Stimulated activated CD8-positive, alpha-beta memory T cell treated with anti-CD3 and anti-CD28 coated beads, Interleukin-4, amount 100 ng/mL, for 48 hours (primary cell): Measurements from ENCODE around the gene LMOD3.

Experiments used
- DNase-seq: peaks from one replicate; pipeline ENCODE4 v3.0.0-alpha.2; 2020

LMOD3 gene

GRCh38 chr3:69122403-69122802, at the start of gene LMOD3:
TSS of gene LMOD3 (minus strand) at chr3:69122595. CDS start at chr3:69122386, 209 bp downstream.
- DNase-seq: no peak

- no peak for DNase-seq
Measured at GRCh38 chr3:69172058-69172457, 49.7 kb upstream of the LMOD3 start.

GRCh38 chr3:69166446-69166845, 44.1 kb upstream of the LMOD3 start:
- no peak for DNase-seq

GRCh38 chr3:69165744-69166143, 43.3 kb upstream of the LMOD3 start:
- no peak for DNase-seq

- DNase-seq: no peak
Measured at GRCh38 chr3:69164296-69164695, 41.9 kb upstream of the LMOD3 start.

GRCh38 chr3:69162308-69162980, 40.0 kb upstream of the LMOD3 start:
- no peak for DNase-seq

- no peak for DNase-seq
Measured at GRCh38 chr3:69161587-69162307, 39.4 kb upstream of the LMOD3 start.

GRCh38 chr3:69160525-69160924, 38.1 kb upstream of the LMOD3 start:
- DNase-seq: no peak

- no peak for DNase-seq
Measured at GRCh38 chr3:69160107-69160506, 37.7 kb upstream of the LMOD3 start.

GRCh38 chr3:69149586-69149985, 27.2 kb upstream of the LMOD3 start:
- DNase-seq: no peak

- no peak for DNase-seq
Measured at GRCh38 chr3:69145688-69146087, 23.3 kb upstream of the LMOD3 start.

- DNase-seq: no peak
Measured at GRCh38 chr3:69144631-69145245, 22.3 kb upstream of the LMOD3 start.

- DNase-seq: no peak
Measured at GRCh38 chr3:69143612-69144011, 21.2 kb upstream of the LMOD3 start.

- no peak for DNase-seq
Measured at GRCh38 chr3:69142797-69143454, 20.5 kb upstream of the LMOD3 start.

- no peak for DNase-seq
Measured at GRCh38 chr3:69142090-69142489, 19.7 kb upstream of the LMOD3 start.

GRCh38 chr3:69141313-69141712, 18.9 kb upstream of the LMOD3 start:
- no peak for DNase-seq

GRCh38 chr3:69137412-69137811, 15.0 kb upstream of the LMOD3 start:
- DNase-seq: no peak

GRCh38 chr3:69137005-69137404, 14.6 kb upstream of the LMOD3 start:
- DNase-seq: no peak

- DNase-seq: no peak
Measured at GRCh38 chr3:69130689-69131088, 8.3 kb upstream of the LMOD3 start.

GRCh38 chr3:69129531-69129930, 7.1 kb upstream of the LMOD3 start:
- no peak for DNase-seq

- no peak for DNase-seq
Measured at GRCh38 chr3:69128509-69128908, 6.1 kb upstream of the LMOD3 start.

GRCh38 chr3:69126999-69127398, 4.6 kb upstream of the LMOD3 start:
- DNase-seq: no peak

- no peak for DNase-seq
Measured at GRCh38 chr3:69126216-69126615, 3.8 kb upstream of the LMOD3 start.

GRCh38 chr3:69121950-69122349, 445 bp downstream of the LMOD3 start:
- DNase-seq: no peak
